Peyer's patch (tissue), 4 donors: ENCODE measurements around the gene DNAH6.

Experiments used
- CTCF ChIP-seq, 6 experiments: fragments of 450-650 bp in 4 of 6; fragments of 200-600 bp in 2 of 6; sonication (generic) in 1 of 6; IDR thresholded peaks; one replicate each; pipeline ENCODE4 v1.5.1; 2017 to 2019; ENCODE audit warnings: antibody characterized with exemption in 6 of 6, mild to moderate bottlenecking in 3 of 6, moderate library complexity in 1 of 6
- POLR2A ChIP-seq, 2 donors: fragments of 450-650 bp; IDR thresholded peaks; one replicate each; pipeline ENCODE4 v1.5.1; 2017; ENCODE audit warnings: antibody characterized with exemption in 2 of 2, mild to moderate bottlenecking in 2 of 2, moderate library complexity in 2 of 2

- TF ChIP-seq POLR2A (IDR thresholded peaks at IDR 0.05), result no peak
- TF ChIP-seq CTCF (IDR thresholded peaks at IDR 0.05), result peak; percentile 46 to 88 (median 78)
Observed at GRCh38 chr2:84495539-84496146, 20.7 kb upstream of the DNAH6 start.
